GM21825 (cell line): ENCODE results near the gene LTB.

ENCODE experiments used
- ATAC-seq: cut with Tn5 transposase; IDR thresholded peaks from one replicate; pipeline ENCODE4 v1.9.1; 2021; ENCODE audit warnings: mild to moderate bottlenecking, moderate library complexity; ENCODE audit not compliant: unreplicated experiment

LTB gene

GRCh38 chr6:31576897-31577578 is 5.2 kb downstream of the LTB start:
- ATAC-seq, result no peak

DNA sequence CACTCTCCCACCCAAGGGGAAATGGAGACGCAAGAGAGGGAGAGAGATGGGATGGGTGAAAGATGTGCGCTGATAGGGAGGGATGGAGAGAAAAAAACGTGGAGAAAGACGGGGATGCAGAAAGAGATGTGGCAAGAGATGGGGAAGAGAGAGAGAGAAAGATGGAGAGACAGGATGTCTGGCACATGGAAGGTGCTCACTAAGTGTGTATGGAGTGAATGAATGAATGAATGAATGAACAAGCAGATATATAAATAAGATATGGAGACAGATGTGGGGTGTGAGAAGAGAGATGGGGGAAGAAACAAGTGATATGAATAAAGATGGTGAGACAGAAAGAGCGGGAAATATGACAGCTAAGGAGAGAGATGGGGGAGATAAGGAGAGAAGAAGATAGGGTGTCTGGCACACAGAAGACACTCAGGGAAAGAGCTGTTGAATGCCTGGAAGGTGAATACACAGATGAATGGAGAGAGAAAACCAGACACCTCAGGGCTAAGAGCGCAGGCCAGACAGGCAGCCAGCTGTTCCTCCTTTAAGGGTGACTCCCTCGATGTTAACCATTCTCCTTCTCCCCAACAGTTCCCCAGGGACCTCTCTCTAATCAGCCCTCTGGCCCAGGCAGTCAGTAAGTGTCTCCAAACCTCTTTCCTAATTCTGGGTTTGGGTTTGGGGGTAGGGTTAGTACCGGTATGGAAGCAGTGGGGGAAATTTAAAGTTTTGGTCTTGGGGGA is 6.1 kb downstream of the LTB start:
- no peak for ATAC-seq

DNA sequence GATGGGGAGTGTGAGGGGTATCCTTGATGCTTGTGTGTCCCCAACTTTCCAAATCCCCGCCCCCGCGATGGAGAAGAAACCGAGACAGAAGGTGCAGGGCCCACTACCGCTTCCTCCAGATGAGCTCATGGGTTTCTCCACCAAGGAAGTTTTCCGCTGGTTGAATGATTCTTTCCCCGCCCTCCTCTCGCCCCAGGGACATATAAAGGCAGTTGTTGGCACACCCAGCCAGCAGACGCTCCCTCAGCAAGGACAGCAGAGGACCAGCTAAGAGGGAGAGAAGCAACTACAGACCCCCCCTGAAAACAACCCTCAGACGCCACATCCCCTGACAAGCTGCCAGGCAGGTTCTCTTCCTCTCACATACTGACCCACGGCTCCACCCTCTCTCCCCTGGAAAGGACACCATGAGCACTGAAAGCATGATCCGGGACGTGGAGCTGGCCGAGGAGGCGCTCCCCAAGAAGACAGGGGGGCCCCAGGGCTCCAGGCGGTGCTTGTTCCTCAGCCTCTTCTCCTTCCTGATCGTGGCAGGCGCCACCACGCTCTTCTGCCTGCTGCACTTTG is 6.8 kb downstream of the LTB start, which contains the start of gene TNF:
Gene TNF (plus strand): TSS at position 231 of the 567 bp plus-strand sequence. CDS start 177 bp downstream, at position 408.
- no peak for ATAC-seq

- ATAC-seq, result no peak
Measured at GRCh38 chr6:31574106-31575061, 7.8 kb downstream of the LTB start.

- no peak for ATAC-seq
Measured at GRCh38 chr6:31573239-31574105, 8.8 kb downstream of the LTB start.

- ATAC-seq, result peak; percentile 32
Measured at GRCh38 chr6:31572041-31572911, 9.9 kb downstream of the LTB start, which contains the start of gene LTA. Gene LTA, plus strand, starts transcription at chr6:31572289. Its CDS starts 454 bp downstream, at chr6:31572743.

DNA sequence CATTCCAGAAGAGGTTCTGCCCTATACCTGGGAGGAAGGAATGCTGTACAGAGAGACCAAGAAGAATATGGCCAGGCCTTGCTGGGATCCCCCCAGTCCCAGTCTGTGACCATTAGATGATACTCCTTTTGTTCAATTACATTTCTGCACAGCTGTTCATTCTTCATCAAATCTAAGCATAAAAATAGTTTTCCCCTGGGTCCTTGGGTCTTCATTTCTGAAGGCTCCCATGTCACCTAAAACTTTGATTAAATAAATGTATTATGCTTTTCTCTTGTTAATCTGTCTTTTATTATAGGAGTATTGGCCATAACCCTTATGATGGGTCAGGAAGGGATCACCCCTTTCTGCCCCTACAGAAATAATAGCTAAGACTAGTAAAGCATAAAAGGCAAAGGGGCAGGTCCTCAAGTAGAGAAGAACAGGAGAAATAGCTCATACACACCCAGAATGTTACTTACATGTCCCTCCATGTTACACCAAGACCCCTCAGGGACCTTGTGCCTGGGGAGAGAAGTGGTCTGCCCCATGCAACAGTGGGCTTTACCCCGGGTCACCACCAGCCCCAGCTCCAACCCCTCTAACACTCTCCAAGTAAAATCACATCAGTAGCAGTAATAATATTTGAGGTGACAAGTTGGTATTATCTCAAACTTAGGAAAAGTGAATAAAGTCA is 12.2 kb downstream of the LTB start:
- ATAC-seq, result no peak

GRCh38 chr6:31568537-31568961 is 13.7 kb downstream of the LTB start:
- ATAC-seq, result peak; percentile 57

GRCh38 chr6:31567531-31568370 is 14.5 kb downstream of the LTB start:
- ATAC-seq, result no peak

- ATAC-seq, result no peak
Measured at GRCh38 chr6:31560697-31561058, 21.5 kb downstream of the LTB start.

GRCh38 chr6:31559958-31560696 is 22.1 kb downstream of the LTB start:
- peak; percentile 59 for ATAC-seq

DNA sequence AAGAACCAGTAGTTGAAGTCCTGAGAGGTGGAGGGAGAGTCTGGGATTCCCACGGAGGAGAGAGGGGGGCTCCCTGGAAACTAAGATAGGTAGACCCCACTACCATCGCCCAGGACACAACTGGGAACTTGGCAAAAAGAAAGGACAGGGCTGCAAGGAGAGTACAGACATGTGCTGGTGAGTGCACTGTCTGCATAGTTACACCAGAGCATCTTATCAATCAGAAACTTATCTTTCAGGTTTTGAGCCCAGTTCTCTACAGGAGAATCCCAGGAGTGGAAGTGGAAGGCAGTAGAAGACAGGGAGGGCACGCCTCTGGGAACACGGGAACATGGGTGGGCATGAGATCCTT is 22.6 kb downstream of the LTB start:
- peak; percentile 3 for ATAC-seq

DNA sequence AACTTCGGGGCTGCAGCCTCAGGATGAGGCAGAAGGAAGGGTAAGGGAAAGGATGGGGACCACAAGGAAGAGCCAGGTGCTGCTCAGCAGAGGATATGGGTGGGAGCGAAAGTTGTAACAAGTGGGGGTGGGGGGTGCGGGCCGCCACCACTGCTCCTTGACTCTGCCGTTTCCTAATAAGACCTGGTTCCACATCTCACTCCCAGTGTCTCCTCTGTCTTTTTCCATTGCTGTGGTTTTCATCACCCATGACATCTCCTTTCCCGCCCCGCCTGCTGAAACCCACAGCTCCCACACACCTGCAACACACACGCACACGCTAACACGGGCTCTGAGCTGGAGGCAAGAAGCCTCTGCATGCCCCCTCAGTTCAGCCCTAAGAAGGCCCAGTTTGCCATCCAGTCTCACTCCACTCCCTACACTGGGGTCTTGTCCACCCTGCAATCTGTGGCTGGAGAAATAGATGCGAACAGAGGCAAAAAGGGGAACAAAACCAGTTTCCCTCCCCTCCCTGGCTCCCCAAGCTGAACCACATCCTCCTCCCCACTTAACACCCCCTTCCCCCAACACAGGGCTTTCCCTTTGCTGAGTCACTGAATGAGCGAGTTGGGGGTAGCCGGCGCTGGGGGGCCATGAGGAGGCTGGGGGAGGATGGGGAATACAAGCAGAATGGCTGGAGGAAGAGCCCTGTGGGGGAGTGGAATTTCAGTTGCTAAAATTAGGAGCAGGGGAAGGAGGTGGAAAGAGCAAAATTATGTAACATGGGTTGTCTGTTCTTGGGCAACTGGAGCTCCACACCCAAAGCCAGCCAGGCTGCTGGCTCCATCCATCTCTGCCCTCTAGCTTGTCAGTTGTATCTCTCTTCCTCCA is 23.4 kb downstream of the LTB start:
- ATAC-seq, result no peak

DNA sequence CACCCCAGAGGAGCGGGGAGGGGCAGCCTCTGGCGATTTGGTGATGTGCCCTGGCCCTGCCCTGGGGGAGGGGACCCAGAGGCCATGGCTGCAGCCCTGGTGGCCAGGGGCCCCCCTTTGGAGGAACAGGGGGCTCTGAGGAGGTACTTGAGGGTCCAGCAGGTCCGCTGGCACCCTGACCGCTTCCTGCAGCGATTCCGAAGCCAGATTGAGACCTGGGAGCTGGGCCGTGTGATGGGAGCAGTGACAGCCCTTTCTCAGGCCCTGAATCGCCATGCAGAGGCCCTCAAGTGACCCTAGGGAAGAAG is 24.0 kb downstream of the LTB start:
- no peak for ATAC-seq

DNA sequence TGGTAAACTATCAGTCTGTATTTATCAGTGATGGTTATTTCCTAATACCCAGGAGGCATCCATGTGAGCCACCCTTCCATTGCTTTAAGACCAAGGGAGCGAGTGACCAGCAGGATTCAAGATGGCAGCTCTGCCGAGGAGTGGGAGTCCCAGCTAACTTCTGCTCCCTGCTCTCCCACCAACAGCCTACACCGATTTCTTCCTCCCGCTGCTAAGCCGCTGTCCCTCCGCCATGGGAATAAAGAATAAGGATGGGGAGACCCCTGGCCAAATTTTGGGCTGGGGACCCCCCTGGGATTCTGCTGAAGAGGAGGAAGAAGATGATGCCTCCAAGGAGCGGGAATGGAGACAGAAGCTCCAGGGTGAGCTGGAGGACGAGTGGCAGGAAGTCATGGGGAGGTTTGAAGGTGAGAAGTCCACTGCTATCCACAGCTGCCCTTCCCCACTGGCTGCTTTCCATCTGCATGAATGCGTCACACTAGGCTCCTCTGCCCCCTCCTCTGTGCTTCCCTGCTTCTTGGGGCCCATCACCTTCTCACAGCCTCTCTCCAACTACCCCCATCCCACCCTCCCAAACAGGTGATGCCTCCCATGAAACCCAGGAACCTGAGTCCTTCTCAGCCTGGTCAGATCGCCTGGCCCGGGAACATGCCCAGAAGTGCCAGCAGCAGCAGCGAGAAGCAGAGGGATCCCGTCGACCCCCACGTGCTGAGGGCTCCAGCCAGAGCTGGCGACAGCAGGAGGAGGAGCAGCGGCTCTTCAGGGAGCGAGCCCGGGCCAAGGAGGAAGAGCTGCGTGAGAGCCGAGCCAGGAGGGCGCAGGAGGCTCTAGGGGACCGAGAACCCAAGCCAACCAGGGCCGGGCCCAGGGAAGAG is 24.5 kb downstream of the LTB start:
- ATAC-seq, result no peak
